Lung (tissue), 12 donors: ENCODE results near the gene PNPLA8. TPM values are rescaled to one million over a fixed set of nuclear protein-coding genes. Genes with fewer than 3 reads are reported as not detected.

ENCODE experiments used
- ATAC-seq: fragments of 200-7000 bp; cut with Tn5 transposase; one replicate; pipeline ENCODE4 v1.9.1; 2020; ENCODE audit warnings: moderate number of reproducible peaks; ENCODE audit not compliant: insufficient read depth, low FRiP score
- DNase-seq, 3 donors: peaks; one replicate each; pipeline ENCODE4 v3.0.0-alpha.2; 2013 to 2017
- H3K27ac ChIP-seq, 2 donors: one replicate each; pipeline ENCODE4 v1.5.1; 2013; ENCODE audit warnings: mild to moderate bottlenecking in 2 of 2, moderate library complexity in 2 of 2, control low read depth in 1 of 2, inconsistent platforms in 1 of 2, low read depth in 1 of 2, low read length in 1 of 2
- H3K27me3 ChIP-seq, 3 donors: one replicate each; pipeline ENCODE4 v1.5.1; 2013; ENCODE audit warnings: low read length in 2 of 3; ENCODE audit not compliant: control insufficient read depth in 3 of 3, insufficient read depth in 3 of 3
- H3K36me3 ChIP-seq, 4 donors: one replicate each; pipeline ENCODE4 v1.5.1; 2013; ENCODE audit warnings: low read length in 4 of 4, mild to moderate bottlenecking in 1 of 4, moderate library complexity in 1 of 4; ENCODE audit not compliant: control insufficient read depth in 4 of 4, insufficient read depth in 4 of 4
- H3K4me1 ChIP-seq, 5 donors: one replicate each; pipeline ENCODE4 v1.5.1; 2013; ENCODE audit warnings: low read length in 5 of 5, mild to moderate bottlenecking in 2 of 5, moderate library complexity in 1 of 5; ENCODE audit not compliant: control insufficient read depth in 5 of 5, insufficient read depth in 5 of 5
- H3K4me3 ChIP-seq: one replicate; pipeline ENCODE4 v1.5.1; 2013; ENCODE audit warnings: mild to moderate bottlenecking, control low read depth, moderate library complexity
- H3K9ac ChIP-seq, 2 donors: one replicate each; pipeline ENCODE4 v1.5.1; 2013; ENCODE audit warnings: low read length in 2 of 2, control low read depth in 1 of 2; ENCODE audit not compliant: insufficient read depth in 1 of 2
- H3K9me3 ChIP-seq, 4 donors: one replicate each; pipeline ENCODE4 v1.5.1; 2013; ENCODE audit warnings: low read length in 3 of 4, mild to moderate bottlenecking in 1 of 4, moderate library complexity in 1 of 4; ENCODE audit not compliant: control insufficient read depth in 4 of 4, insufficient read depth in 3 of 4
- WGBS, 2 donors: extraction: QIAGEN DNeasy Blood & Tissue Kit; methylation state at CpG; one replicate each; pipeline ENCODE4 v1.1.7; 2013; 5-methylcytosine and 5-hydroxymethylcytosine counted together
- polyA plus RNA-seq, 2 donors: library from polyadenylated mRNA; stranded (reverse); fragments of 200-250 nt; gene quantifications; one replicate each; pipeline ENCODE4 v1.2.1, GENCODE V29; 2013
- total RNA-seq, 2 donors: library from RNA; depleted of rRNA in 1 of 2; stranded (reverse); fragments of >200 nt in 1 of 2; gene quantifications; one replicate each; pipeline ENCODE4 v1.2.1, GENCODE V29; 2014 to 2021
- TF ChIP-seq, protein P1 (sequence below): IDR thresholded peaks from 2 replicates; pipeline ENCODE4 v1.5.1; 2012; ENCODE audit warnings: mild to moderate bottlenecking; ENCODE audit errors: control extremely low read depth, extremely low read depth
- donor health status: control.
- donor health status: control.
- donor health status: Bipolar disorder and iron deficiency.
- donor health status: healthy.
- donor health status: DM: yes; HTN: yes; CAD: no.

Gene PNPLA8
- total and polyA plus RNA-seq, 4 donors = 14.2 to 49.7 (median 25.4) TPM

DNA sequence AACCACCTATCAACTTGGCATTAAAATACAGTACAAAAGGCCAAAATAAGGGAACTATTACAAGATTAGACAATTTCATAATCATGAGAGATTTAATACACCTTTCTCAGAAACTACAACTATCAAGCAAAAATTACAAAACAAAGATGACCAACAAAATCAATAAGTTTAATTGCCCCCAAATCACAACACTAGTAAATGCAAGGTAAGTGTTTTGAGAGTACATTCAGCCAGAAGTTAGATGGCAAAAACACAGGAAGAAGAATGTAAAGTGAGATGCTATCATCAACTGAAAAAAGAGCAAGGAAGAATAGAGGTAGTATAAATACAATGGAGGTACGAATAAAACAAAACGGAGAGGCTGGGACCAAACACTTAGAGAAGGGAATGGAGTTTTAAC lies 3.2 kb downstream of the PNPLA8 start:
- peaks cover 0 to 26% (median 6%) of the 10 kb centered on the region in 5 donors for H3K4me1 ChIP-seq
- 72 to 90% methylated on average over 2 of the region's 2 CpGs for WGBS, 2 donors
- ATAC-seq (no peak), DNase-seq (no peak)
- TF ChIP-seq, protein P1, sequence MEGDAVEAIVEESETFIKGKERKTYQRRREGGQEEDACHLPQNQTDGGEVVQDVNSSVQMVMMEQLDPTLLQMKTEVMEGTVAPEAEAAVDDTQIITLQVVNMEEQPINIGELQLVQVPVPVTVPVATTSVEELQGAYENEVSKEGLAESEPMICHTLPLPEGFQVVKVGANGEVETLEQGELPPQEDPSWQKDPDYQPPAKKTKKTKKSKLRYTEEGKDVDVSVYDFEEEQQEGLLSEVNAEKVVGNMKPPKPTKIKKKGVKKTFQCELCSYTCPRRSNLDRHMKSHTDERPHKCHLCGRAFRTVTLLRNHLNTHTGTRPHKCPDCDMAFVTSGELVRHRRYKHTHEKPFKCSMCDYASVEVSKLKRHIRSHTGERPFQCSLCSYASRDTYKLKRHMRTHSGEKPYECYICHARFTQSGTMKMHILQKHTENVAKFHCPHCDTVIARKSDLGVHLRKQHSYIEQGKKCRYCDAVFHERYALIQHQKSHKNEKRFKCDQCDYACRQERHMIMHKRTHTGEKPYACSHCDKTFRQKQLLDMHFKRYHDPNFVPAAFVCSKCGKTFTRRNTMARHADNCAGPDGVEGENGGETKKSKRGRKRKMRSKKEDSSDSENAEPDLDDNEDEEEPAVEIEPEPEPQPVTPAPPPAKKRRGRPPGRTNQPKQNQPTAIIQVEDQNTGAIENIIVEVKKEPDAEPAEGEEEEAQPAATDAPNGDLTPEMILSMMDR = no peak
- no peak overlapping the region for H3K9ac ChIP-seq
- H3K9me3 ChIP-seq = no peaks in the 10 kb centered on the region
- no peaks in the 10 kb centered on the region for H3K27me3 ChIP-seq
- peak overlapping the region in 1 of 2 donors; percentile 13 for H3K27ac ChIP-seq
- H3K36me3 ChIP-seq = peaks cover 0 to 6% (median 6%) of the 10 kb centered on the region in 4 donors
- H3K4me3 ChIP-seq = no peak overlapping the region

DNA sequence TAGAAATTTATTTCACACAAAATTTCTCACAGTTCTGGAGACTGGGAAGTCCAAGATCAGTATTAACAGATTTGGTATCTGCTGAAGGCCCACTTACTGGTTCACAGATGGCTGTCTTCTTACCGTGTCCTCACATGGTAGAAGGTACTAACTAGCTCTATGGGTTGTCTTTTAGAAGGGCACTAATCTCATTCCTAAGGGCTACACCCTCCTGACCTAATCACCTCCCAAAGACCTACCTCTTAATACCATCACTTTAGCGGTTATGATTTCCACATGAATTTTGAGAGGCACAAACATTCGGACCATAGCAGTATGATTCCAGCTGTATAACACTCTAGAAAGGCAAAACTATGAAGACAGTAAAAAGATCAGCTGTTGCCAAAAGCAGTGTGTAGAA lies 8.0 kb downstream of the PNPLA8 start:
- H3K4me3 ChIP-seq = no peak overlapping the region
- no peak overlapping the region for H3K9ac ChIP-seq
- WGBS, 2 donors = 95 to 98% methylated on average over 3 of the region's 3 CpGs
- peaks cover 0 to 20% (median 4%) of the 10 kb centered on the region in 5 donors for H3K4me1 ChIP-seq
- H3K27me3 ChIP-seq = no peaks in the 10 kb centered on the region
- no peak overlapping the region for H3K27ac ChIP-seq
- DNase-seq = no peak
- TF ChIP-seq, protein P1 = no peak
- no peak for ATAC-seq
- H3K9me3 ChIP-seq = no peaks in the 10 kb centered on the region
- H3K36me3 ChIP-seq = peaks cover 5 to 22% (median 11%) of the 10 kb centered on the region in 4 donors

DNA sequence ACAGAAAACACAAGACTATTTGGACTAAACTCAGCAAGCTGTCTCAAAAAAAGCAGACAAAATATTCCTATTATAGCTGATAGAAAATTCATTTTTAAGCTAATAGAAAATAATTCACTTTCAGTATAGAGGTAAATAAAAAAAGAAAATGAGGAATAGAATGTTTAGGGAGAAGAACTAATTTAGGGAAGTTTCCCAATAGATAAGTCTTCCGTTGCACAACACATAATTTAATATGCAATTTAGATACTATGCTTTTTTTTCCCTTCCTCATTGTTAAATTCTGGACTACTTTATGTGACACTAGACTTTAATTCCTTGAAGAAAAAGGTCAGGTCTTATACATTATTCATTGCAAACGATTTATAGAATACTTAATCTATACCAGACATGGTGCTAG lies 10.3 kb downstream of the PNPLA8 start:
- H3K4me3 ChIP-seq = no peak overlapping the region
- no peaks in the 10 kb centered on the region for H3K27me3 ChIP-seq
- H3K27ac ChIP-seq = no peak overlapping the region
- WGBS, 2 donors = 48 to 77% methylated on average over 2 of the region's 2 CpGs
- ATAC-seq (no peak), DNase-seq (no peak)
- H3K9me3 ChIP-seq = no peaks in the 10 kb centered on the region
- H3K36me3 ChIP-seq = peaks cover 9 to 23% (median 20%) of the 10 kb centered on the region in 4 donors
- no peak overlapping the region for H3K9ac ChIP-seq
- H3K4me1 ChIP-seq = peaks cover 0 to 12% (median 4%) of the 10 kb centered on the region in 5 donors
- TF ChIP-seq, protein P1 = no peak

DNA sequence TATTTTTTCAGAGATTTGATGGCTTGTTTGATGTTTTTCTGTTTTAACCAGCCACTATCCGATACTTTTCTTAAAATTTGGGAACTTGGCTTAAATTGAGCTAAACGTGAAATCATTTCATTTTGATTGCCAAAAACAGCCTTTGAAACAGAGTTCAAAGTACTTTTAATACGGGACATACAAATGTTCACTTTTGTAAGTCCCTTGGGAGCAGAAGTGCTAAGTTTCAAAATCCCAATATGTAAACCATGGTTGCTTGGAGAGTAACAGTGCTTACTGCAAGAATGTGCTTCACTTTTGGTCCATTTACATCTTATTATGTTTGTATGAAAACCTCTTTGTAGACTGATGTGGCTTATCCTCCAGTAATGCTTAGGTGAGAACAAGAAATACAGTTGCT lies 10.9 kb downstream of the PNPLA8 start:
- 41 to 68% methylated on average over 3 of the region's 3 CpGs for WGBS, 2 donors
- no peak overlapping the region for H3K9ac ChIP-seq
- H3K4me1 ChIP-seq = peaks cover 0 to 9% (median 4%) of the 10 kb centered on the region in 5 donors
- no peak for ATAC-seq
- no peak overlapping the region for H3K27ac ChIP-seq
- H3K36me3 ChIP-seq = peaks cover 11 to 23% (median 20%) of the 10 kb centered on the region in 4 donors
- DNase-seq = no peak
- TF ChIP-seq, protein P1 = no peak
- H3K4me3 ChIP-seq = no peak overlapping the region
- no peaks in the 10 kb centered on the region for H3K27me3 ChIP-seq
- H3K9me3 ChIP-seq = no peaks in the 10 kb centered on the region
